Neural cell (in vitro differentiated cells): Measurements from ENCODE around the gene MAGOHB. TPM values are rescaled to one million over a fixed set of nuclear protein-coding genes. Genes with fewer than 3 reads are reported as not detected.
A peak's percentile ranks its signal among the peaks of the same experiment; 100 is the strongest.

Source experiments
- H2AFZ ChIP-seq: fragments of 200-600, 300-800 bp; sonication (generic), shearing (Covaris generic); 2 replicates; pipeline ENCODE4 v1.6.0; 2014; ENCODE audit warnings: low read depth, mild to moderate bottlenecking, antibody characterized with exemption, low read length, moderate library complexity
- H3F3A ChIP-seq: fragments of 200-600 bp; shearing (Covaris generic); 2 replicates; pipeline ENCODE4 v1.6.1; 2016; ENCODE audit warnings: mild to moderate bottlenecking, moderate library complexity, mixed read lengths, antibody characterized with exemption, low read length; ENCODE audit not compliant: insufficient read depth, poor library complexity, severe bottlenecking
- H3K27ac ChIP-seq: fragments of 200-600, 300-800 bp; sonication (generic), shearing (Covaris generic); 2 replicates; pipeline ENCODE4 v1.5.1; 2014; ENCODE audit warnings: mild to moderate bottlenecking, low read length, moderate library complexity
- H3K27me3 ChIP-seq: fragments of 300-800, 200-600 bp; sonication (generic), shearing (Covaris generic); 2 replicates; pipeline ENCODE4 v1.6.0; 2014; ENCODE audit warnings: mild to moderate bottlenecking, low read depth, low read length, moderate library complexity; ENCODE audit not compliant: insufficient read depth
- H3K36me3 ChIP-seq: fragments of 300-800, 200-600 bp; sonication (generic), shearing (Covaris generic); 2 replicates; pipeline ENCODE4 v1.5.1; 2014; ENCODE audit warnings: mild to moderate bottlenecking, antibody characterized with exemption, low read length, moderate library complexity; ENCODE audit not compliant: insufficient read depth
- H3K4me2 ChIP-seq: fragments of 300-800, 200-600 bp; sonication (generic), shearing (Covaris generic); 2 replicates; pipeline ENCODE4 v1.6.0; 2014; ENCODE audit warnings: mild to moderate bottlenecking, low read length
- H3K4me3 ChIP-seq: fragments of 300-800, 200-600 bp; sonication (generic), shearing (Covaris generic); 2 replicates; pipeline ENCODE4 v1.5.1; 2014; ENCODE audit warnings: mild to moderate bottlenecking, low read length, moderate library complexity
- H3K79me2 ChIP-seq: fragments of 200-600 bp; shearing (Covaris generic); replicated peaks from 2 replicates; pipeline ENCODE4 v1.6.0; 2014; ENCODE audit warnings: mild to moderate bottlenecking, low read length, moderate library complexity; ENCODE audit not compliant: insufficient read depth
- H3K9ac ChIP-seq: fragments of 300-800, 200-600 bp; sonication (generic), shearing (Covaris generic); 2 replicates; pipeline ENCODE4 v1.6.1; 2016; ENCODE audit warnings: mild to moderate bottlenecking, low read length, mixed read lengths
- H3K9me2 ChIP-seq: fragments of 200-600 bp; shearing (Covaris generic); 2 replicates; pipeline ENCODE4 v1.6.1; 2016; ENCODE audit warnings: mild to moderate bottlenecking, low read length, mixed read lengths; ENCODE audit not compliant: insufficient read depth
- H3K9me3 ChIP-seq: fragments of 200-600, 300-800 bp; sonication (generic), shearing (Covaris generic); 2 replicates; pipeline ENCODE4 v1.6.1; 2016; ENCODE audit warnings: mild to moderate bottlenecking, mixed run types, low read length, moderate library complexity, mixed read lengths
- H4K20me1 ChIP-seq: fragments of 200-600 bp; shearing (Covaris generic); 2 replicates; pipeline ENCODE4 v1.6.1; 2016; ENCODE audit warnings: mild to moderate bottlenecking, mixed run types; ENCODE audit not compliant: insufficient read depth
- CTCF ChIP-seq: fragments of 450-650 bp; IDR thresholded peaks from 2 replicates; pipeline ENCODE4 v1.5.1; 2014; ENCODE audit warnings: antibody characterized with exemption, mild to moderate bottlenecking, moderate library complexity; ENCODE audit not compliant: poor library complexity, severe bottlenecking
- EP300 ChIP-seq: fragments of 450-650 bp; conservative IDR thresholded peaks from 2 replicates; pipeline ENCODE4 v1.6.1; 2014; ENCODE audit warnings: antibody characterized with exemption, mild to moderate bottlenecking, moderate library complexity; ENCODE audit not compliant: poor library complexity, severe bottlenecking
- EZH2 ChIP-seq: fragments of 200-600, 300-800 bp; shearing (Covaris generic), sonication (generic); IDR thresholded peaks from 2 replicates; pipeline ENCODE4 v1.6.1; 2014; ENCODE audit warnings: antibody characterized with exemption, low read length, borderline replicate concordance, mild to moderate bottlenecking; ENCODE audit not compliant: insufficient read depth, poor library complexity, severe bottlenecking
- MXI1 ChIP-seq: fragments of 450-650 bp; conservative IDR thresholded peaks from 2 replicates; pipeline ENCODE4 v1.6.1; 2014; ENCODE audit warnings: antibody characterized with exemption, mild to moderate bottlenecking; ENCODE audit not compliant: poor library complexity, severe bottlenecking
- POLR2AphosphoS5 ChIP-seq: IDR thresholded peaks from 2 replicates; pipeline ENCODE4 v1.6.1; 2012
- RAD21 ChIP-seq: fragments of 450-650 bp; conservative IDR thresholded peaks from 2 replicates; pipeline ENCODE4 v1.6.1; 2014; ENCODE audit warnings: antibody characterized with exemption, mild to moderate bottlenecking, moderate library complexity
- REST ChIP-seq: IDR thresholded peaks from 2 replicates; pipeline ENCODE4 v1.6.1; 2012; ENCODE audit warnings: borderline replicate concordance
- SMC3 ChIP-seq: fragments of 450-650 bp; conservative IDR thresholded peaks from 2 replicates; pipeline ENCODE4 v1.6.1; 2014; ENCODE audit warnings: antibody characterized with exemption, mild to moderate bottlenecking, moderate library complexity; ENCODE audit not compliant: poor library complexity
- TAF1 ChIP-seq: IDR thresholded peaks from 2 replicates; pipeline ENCODE4 v1.6.1; 2012; ENCODE audit warnings: low read depth
- polyA plus RNA-seq: library from polyadenylated mRNA; depleted of rRNA; stranded (reverse); fragments of >200 nt; gene quantifications from 2 replicates; pipeline ENCODE4 v1.2.3, GENCODE V29; 2014

MAGOHB gene
- polyA plus RNA-seq, 1 donor from 2014 or later, result 43.3 TPM

DNA sequence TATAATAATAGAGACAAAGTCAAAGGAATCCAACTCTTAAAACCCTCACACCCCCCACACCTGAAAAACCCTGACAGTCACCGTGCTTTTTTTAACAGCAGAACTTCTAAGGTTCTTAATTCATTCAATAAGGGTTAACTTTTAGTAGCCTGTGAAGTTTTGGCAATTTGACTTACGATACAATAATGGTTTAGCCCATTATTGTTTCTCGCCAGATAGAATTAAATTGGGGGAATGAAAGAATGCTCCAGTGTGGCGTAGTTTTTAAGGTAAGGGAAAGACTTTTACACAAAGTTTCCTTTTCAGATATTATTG is 604 bp upstream of the MAGOHB start:
- H3K9me3 ChIP-seq, result no peaks in the 10 kb centered on the region
- TF ChIP-seq MXI1 (no peak), SMC3 (no peak), TAF1 (no peak), POLR2AphosphoS5 (no peak), EP300 (no peak), CTCF (no peak), RAD21 (no peak), REST (no peak), EZH2 (no peak)
- peak overlapping the region; percentile 81 for H2AFZ ChIP-seq
- no peaks in the 10 kb centered on the region for H3K9me2 ChIP-seq
- peak overlapping the region; percentile 72 for H3K9ac ChIP-seq
- H4K20me1 ChIP-seq, result no peaks in the 10 kb centered on the region
- no peaks in the 10 kb centered on the region for H3F3A ChIP-seq
- H3K27ac ChIP-seq, result peak overlapping the region; percentile 65
- peak overlapping the region; percentile 84 for H3K4me3 ChIP-seq
- H3K4me2 ChIP-seq, result peak overlapping the region; percentile 62
- no peaks in the 10 kb centered on the region for H3K36me3 ChIP-seq
- H3K79me2 ChIP-seq, result peaks cover 14% of the 10 kb centered on the region
- no peaks in the 10 kb centered on the region for H3K27me3 ChIP-seq

- Histone ChIP-seq H3K9me3 (no peaks in the 10 kb centered on the region), H3K27me3 (no peaks in the 10 kb centered on the region), H4K20me1 (no peaks in the 10 kb centered on the region), H3K79me2 (peaks cover 14% of the 10 kb centered on the region), H2AFZ (peak overlapping the region; percentile 66), H3F3A (no peaks in the 10 kb centered on the region), H3K27ac (peak overlapping the region; percentile 65), H3K4me2 (peak overlapping the region; percentile 94), H3K9ac (peak overlapping the region; percentile 72), H3K9me2 (no peaks in the 10 kb centered on the region), H3K36me3 (no peaks in the 10 kb centered on the region), H3K4me3 (peak overlapping the region; percentile 84)
- TF ChIP-seq EP300, result no peak
- TF ChIP-seq MXI1, result no peak
- TF ChIP-seq EZH2, result no peak
- TF ChIP-seq TAF1, result no peak
- TF ChIP-seq RAD21, result no peak
- TF ChIP-seq SMC3, result no peak
- TF ChIP-seq REST, result no peak
- no peak for TF ChIP-seq CTCF
- no peak for TF ChIP-seq POLR2AphosphoS5
Measured at GRCh38 chr12:10612984-10613348, 443 bp downstream of the MAGOHB start.
